HUES6 (cell line): Measurements from ENCODE around the gene POLDIP3.
"Not testable (repeated sequence)": the region's sequence is repeated elsewhere in the genome, so short reads cannot be mapped to it uniquely, and the experiment has no call there.

Experiments used
- H3K27ac ChIP-seq: 2 replicates; pipeline ENCODE4 v1.7.0; 2013; ENCODE audit warnings: low read depth, mild to moderate bottlenecking, low read length, inconsistent platforms
- H3K27me3 ChIP-seq: 2 replicates; pipeline ENCODE4 v1.6.1; 2013; ENCODE audit warnings: low read length; ENCODE audit not compliant: control insufficient read depth, insufficient read depth
- H3K36me3 ChIP-seq: 2 replicates; pipeline ENCODE4 v1.6.1; 2013; ENCODE audit warnings: low read length; ENCODE audit not compliant: control insufficient read depth, insufficient read depth
- H3K4me1 ChIP-seq: 2 replicates; pipeline ENCODE4 v1.6.1; 2013; ENCODE audit warnings: low read length; ENCODE audit not compliant: control insufficient read depth, insufficient read depth
- H3K4me3 ChIP-seq: 2 replicates; pipeline ENCODE4 v1.5.1; 2013; ENCODE audit warnings: low read depth, low read length
- H3K9ac ChIP-seq: one replicate; pipeline ENCODE4 v1.6.1; 2013; ENCODE audit warnings: mild to moderate bottlenecking, low read length
- H3K9me3 ChIP-seq: 2 replicates; pipeline ENCODE4 v1.6.1; 2013; ENCODE audit warnings: low read depth, low read length; ENCODE audit not compliant: control insufficient read depth, insufficient read depth

POLDIP3 gene

GRCh38 chr22:42615092-42615859 lies 593 bp upstream of the POLDIP3 start:
- H3K4me3 ChIP-seq = peak overlapping the region; percentile 90
- H3K36me3 ChIP-seq = peaks cover 32% of the 10 kb centered on the region
- H3K9ac ChIP-seq = peak overlapping the region; percentile 95

GRCh38 chr22:42613872-42614301 lies 796 bp downstream of the POLDIP3 start:
- H3K9me3 ChIP-seq = no peaks in the 10 kb centered on the region
- peak overlapping the region; percentile 95 for H3K9ac ChIP-seq
- H3K27ac ChIP-seq = peak overlapping the region; percentile 99
- peaks cover 15% of the 10 kb centered on the region for H3K4me1 ChIP-seq
- H3K36me3 ChIP-seq = peaks cover 23% of the 10 kb centered on the region
- peak overlapping the region; percentile 90 for H3K4me3 ChIP-seq
- no peaks in the 10 kb centered on the region for H3K27me3 ChIP-seq

More at GRCh38 chr22:42615092-42615859, 593 bp upstream of the POLDIP3 start:
- Histone ChIP-seq H3K27ac (peak overlapping the region; percentile 99), H3K4me1 (peaks cover 7% of the 10 kb centered on the region; the same call in 1 of the 2 replicates), H3K9me3 (no peaks in the 10 kb centered on the region), H3K27me3 (no peaks in the 10 kb centered on the region)

- no peak overlapping the region for H3K27ac ChIP-seq
- H3K4me1 ChIP-seq = peaks cover 8% of the 10 kb centered on the region
- no peak overlapping the region for H3K9ac ChIP-seq
These were observed 2.3 kb downstream of the POLDIP3 start for GRCh38 chr22:42612336-42612735.

GRCh38 chr22:42611051-42611450 lies 3.6 kb downstream of the POLDIP3 start:
- Histone ChIP-seq H3K4me1 (peaks cover 8% of the 10 kb centered on the region; the same call in 1 of the 2 replicates), H3K9me3 (no peaks in the 10 kb centered on the region; the same call in 1 of the 2 replicates), H3K36me3 (peaks cover 36% of the 10 kb centered on the region), H3K27ac (no peak overlapping the region), H3K9ac (no peak overlapping the region), H3K27me3 (no peaks in the 10 kb centered on the region), H3K4me3 (no peak overlapping the region)

More at GRCh38 chr22:42612336-42612735, 2.3 kb downstream of the POLDIP3 start:
- Histone ChIP-seq H3K9me3 (no peaks in the 10 kb centered on the region), H3K36me3 (peaks cover 29% of the 10 kb centered on the region), H3K4me3 (no peak overlapping the region), H3K27me3 (no peaks in the 10 kb centered on the region)

- Histone ChIP-seq H3K4me1 (peaks cover 8% of the 10 kb centered on the region; the same call in 1 of the 2 replicates), H3K27me3 (no peaks in the 10 kb centered on the region), H3K4me3 (no peak overlapping the region), H3K9ac (no peak overlapping the region), H3K36me3 (peaks cover 44% of the 10 kb centered on the region), H3K9me3 (no peaks in the 10 kb centered on the region; the same call in 1 of the 2 replicates), H3K27ac (no peak overlapping the region)
These were observed 4.5 kb downstream of the POLDIP3 start for GRCh38 chr22:42610186-42610585.

GRCh38 chr22:42608823-42609361 lies 5.8 kb downstream of the POLDIP3 start:
- peak overlapping the region; percentile 1 for H3K9ac ChIP-seq
- no peaks in the 10 kb centered on the region for H3K27me3 ChIP-seq
- peaks cover 47% of the 10 kb centered on the region for H3K36me3 ChIP-seq
- H3K4me1 ChIP-seq = peaks cover 8% of the 10 kb centered on the region; the same call in 1 of the 2 replicates
- H3K9me3 ChIP-seq = no peaks in the 10 kb centered on the region; the same call in 1 of the 2 replicates
- no peak overlapping the region for H3K4me3 ChIP-seq
- H3K27ac ChIP-seq = no peak overlapping the region

GRCh38 chr22:42608136-42608822 lies 6.4 kb downstream of the POLDIP3 start:
- no peak overlapping the region for H3K4me3 ChIP-seq
- peaks cover 8% of the 10 kb centered on the region; the same call in 1 of the 2 replicates for H3K4me1 ChIP-seq
- no peaks in the 10 kb centered on the region; the same call in 1 of the 2 replicates for H3K9me3 ChIP-seq
- no peak overlapping the region for H3K9ac ChIP-seq
- no peaks in the 10 kb centered on the region for H3K27me3 ChIP-seq
- H3K36me3 ChIP-seq = peaks cover 52% of the 10 kb centered on the region
- no peak overlapping the region for H3K27ac ChIP-seq

- peaks cover 55% of the 10 kb centered on the region for H3K36me3 ChIP-seq
- H3K4me3 ChIP-seq, H3K9ac ChIP-seq, H3K4me1 ChIP-seq, H3K27ac ChIP-seq, H3K27me3 ChIP-seq, H3K9me3 ChIP-seq: not testable (repeated sequence)
These were observed 7.0 kb downstream of the POLDIP3 start for GRCh38 chr22:42607641-42608040.

- H3K27ac ChIP-seq = no peak overlapping the region
- no peak overlapping the region for H3K9ac ChIP-seq
- no peak overlapping the region for H3K4me3 ChIP-seq
- peaks cover 60% of the 10 kb centered on the region for H3K36me3 ChIP-seq
- no peaks in the 10 kb centered on the region; the same call in 1 of the 2 replicates for H3K9me3 ChIP-seq
- H3K27me3 ChIP-seq = no peaks in the 10 kb centered on the region
- H3K4me1 ChIP-seq = peaks cover 5% of the 10 kb centered on the region; the same call in 1 of the 2 replicates
These were observed 10.3 kb downstream of the POLDIP3 start for GRCh38 chr22:42604403-42604802.

- peaks cover 67% of the 10 kb centered on the region for H3K36me3 ChIP-seq
- H3K9me3 ChIP-seq = no peaks in the 10 kb centered on the region; the same call in 1 of the 2 replicates
These were observed 11.3 kb downstream of the POLDIP3 start for GRCh38 chr22:42603427-42603826.

More at GRCh38 chr22:42603427-42603826, 11.3 kb downstream of the POLDIP3 start:
- no peak overlapping the region for H3K27ac ChIP-seq
- no peaks in the 10 kb centered on the region for H3K27me3 ChIP-seq
- no peak overlapping the region for H3K9ac ChIP-seq
- no peak overlapping the region for H3K4me3 ChIP-seq
- no peaks in the 10 kb centered on the region for H3K4me1 ChIP-seq
